Retina (tissue), 1 donor: ENCODE data around the gene RBM26.
"Not testable (repeated sequence)": the region's sequence is repeated elsewhere in the genome, so short reads cannot be mapped to it uniquely, and the experiment has no call there.

ENCODE experiments used
- DNase-seq: peaks from one replicate; pipeline ENCODE4 v3.0.0-alpha.2; 2016

The RBM26 gene

DNA sequence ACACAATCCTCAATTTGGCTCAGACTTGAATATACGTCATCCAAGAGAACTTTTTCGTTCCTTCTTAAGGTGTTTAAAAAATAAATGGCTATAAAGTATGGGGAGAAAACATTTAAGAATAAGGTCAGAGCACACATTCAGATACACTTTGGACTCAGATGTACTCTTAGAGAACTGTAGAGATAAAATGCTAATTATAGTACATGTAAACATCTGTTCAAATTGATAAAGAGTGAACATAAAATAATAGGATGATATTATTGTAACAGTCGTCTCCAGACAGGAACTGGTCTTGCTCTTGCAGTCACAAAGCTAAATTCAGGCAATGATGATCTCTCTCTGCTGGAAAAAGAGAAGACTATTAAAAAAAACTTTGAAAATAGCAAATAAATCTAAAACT is 91.4 kb downstream of the RBM26 start:
- DNase-seq: no peak

- DNase-seq: no peak
Observed at GRCh38 chr13:79312340-79312855, 93.7 kb downstream of the RBM26 start.

DNA sequence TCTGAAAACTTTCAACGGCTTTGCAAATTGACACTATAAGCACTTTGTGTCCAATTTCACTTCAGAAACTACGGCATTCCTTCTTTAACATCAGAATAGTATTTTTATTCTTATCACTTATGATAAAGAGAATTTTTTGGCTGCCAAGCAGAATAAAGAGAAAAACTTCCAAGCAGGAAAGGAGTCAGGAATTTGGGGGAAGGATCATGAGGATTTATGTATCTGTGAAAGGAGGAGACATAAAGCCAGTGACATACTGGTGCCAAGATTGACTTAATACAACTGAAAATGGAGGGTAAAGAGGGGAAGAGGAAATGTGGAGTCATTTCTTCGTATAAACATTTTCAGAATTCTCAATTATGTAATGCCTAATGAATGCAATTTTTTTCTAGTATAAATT is 94.7 kb downstream of the RBM26 start:
- DNase-seq: no peak

DNA sequence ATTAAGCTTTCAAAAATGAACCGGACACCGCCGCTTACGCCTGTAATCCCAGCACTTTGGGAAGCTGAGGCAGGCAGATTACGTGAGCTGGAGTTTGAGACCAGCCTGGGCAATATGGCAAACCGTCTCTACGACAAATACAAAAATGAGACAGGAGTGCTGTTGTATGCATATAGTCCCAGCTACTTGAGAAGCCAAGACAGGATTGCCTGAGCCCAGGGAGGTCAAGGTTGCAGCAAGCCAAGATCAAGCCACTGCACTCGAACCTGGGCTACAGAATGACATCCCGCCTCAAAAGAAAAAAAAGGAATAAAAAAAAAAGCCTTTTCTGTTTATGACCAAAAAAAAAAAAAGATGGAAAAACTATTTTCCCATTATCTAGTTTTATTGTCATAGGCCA is 96.4 kb downstream of the RBM26 start:
- DNase-seq: no peak

DNA sequence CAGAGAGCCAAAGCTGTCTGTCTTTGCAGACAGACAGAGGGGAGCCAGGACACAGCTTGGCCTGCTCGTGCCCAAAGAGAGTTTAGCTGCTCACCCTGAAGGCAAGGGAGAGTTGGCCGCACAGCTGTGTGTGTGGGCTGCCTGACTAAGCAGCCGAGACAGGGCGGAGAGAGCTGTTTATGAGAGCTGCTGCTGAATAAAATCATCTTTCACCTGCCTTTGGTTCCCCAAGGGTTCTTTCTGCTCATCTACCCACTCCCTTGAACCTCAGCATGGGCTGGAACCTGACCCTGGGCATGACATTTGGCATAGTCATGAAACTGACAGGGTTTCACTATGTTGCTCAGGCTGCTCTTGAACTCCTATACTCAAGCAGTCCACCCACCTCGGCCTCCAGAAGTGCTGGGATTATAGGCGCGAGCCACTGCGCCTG is 98.2 kb downstream of the RBM26 start:
- peak; percentile 5 for DNase-seq

- no peak for DNase-seq
Observed at GRCh38 chr13:79307433-79307861, 98.6 kb downstream of the RBM26 start.

DNA sequence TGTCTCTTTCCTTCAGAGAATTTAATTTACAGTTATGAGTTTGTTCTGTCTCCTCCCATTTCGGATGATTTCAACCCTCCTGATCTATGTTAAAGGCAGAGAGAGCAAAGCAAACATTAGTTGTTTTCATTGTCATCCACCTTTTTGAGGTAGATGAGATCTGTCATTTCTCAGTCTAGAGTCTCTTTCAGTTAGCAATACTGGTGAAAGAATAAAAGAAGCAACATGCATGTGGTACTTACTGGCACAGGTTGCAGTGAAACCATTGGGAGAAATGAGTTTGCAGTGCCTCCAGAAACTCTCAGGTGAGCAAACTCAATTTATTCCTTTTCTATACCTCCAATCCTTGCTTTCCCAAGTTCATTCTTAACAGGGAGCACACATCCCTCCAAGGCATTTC is 99.4 kb downstream of the RBM26 start:
- DNase-seq: no peak

DNA sequence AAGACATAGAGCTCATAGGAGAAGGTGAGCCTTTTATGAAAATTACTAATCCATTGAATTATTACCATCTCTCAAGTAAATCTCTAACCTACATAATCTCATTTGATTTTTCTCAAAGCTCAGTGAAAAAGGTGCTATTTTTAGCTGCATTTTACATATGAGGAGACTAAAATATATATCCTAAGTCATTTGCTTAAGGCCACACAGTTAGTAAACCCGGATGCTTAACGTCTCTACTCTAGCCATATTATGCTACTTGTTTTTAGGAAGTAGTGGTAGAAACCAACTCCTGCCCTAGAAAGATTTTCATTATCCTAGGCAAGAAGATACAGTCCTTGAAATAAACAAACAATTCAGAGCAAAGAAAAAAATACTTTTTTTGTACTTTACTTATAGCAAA is 108.9 kb downstream of the RBM26 start:
- DNase-seq: no peak

- DNase-seq: no peak
Observed at GRCh38 chr13:79295906-79296706, 109.9 kb downstream of the RBM26 start.

GRCh38 chr13:79290595-79291244 is 115.3 kb downstream of the RBM26 start:
- peak; percentile 39 for DNase-seq

DNA sequence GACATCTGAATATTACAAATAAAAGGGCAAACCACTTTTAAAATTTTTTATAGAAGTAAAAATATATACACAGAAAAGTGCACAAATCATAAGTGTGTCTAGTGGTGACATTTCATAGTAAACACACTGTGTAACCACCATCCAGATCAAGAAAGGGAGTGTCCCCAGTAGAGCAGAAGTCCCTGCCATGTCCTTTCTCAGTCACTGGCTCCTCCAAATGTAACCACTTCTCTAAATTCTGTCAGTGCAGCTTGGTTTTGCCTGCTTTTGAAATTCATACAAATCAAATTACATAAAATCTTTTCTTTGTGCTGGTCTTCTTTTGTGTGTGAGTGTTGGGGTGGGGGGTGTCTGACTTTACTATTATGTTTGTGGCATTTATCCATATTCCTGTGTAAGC is 116.5 kb downstream of the RBM26 start:
- no peak for DNase-seq

GRCh38 chr13:79287939-79288795 is 117.9 kb downstream of the RBM26 start:
- peak; percentile 89 for DNase-seq

- DNase-seq: no peak
Observed at GRCh38 chr13:79285159-79285558, 120.9 kb downstream of the RBM26 start.

GRCh38 chr13:79283742-79284141 is 122.3 kb downstream of the RBM26 start:
- DNase-seq: no peak

- no peak for DNase-seq
Observed at GRCh38 chr13:79282976-79283375, 123.1 kb downstream of the RBM26 start.

GRCh38 chr13:79282508-79282907 is 123.5 kb downstream of the RBM26 start:
- no peak for DNase-seq

- peak; percentile 9 for DNase-seq
Observed at GRCh38 chr13:79281339-79281747, 124.7 kb downstream of the RBM26 start.

DNA sequence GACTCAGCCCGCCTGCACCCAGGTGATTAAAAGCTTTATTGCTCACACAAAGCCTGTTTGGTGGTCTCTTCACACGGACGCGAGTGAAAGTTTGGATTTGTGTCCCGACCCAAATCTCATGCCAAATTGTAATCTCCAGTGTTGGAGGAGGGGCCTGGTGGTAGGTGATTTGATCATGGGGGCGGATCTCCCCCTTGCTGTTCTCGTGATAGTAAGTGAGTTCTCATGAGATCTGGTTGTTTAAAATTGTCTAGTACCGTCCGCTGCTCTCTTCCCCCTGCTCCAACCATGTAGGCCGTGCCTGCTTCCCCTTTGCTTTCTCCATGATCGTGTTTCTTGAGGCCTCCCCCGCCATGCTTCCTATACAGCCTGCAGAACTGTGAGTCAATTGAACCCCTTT is 126.3 kb downstream of the RBM26 start:
- DNase-seq: not testable (repeated sequence)

- no peak for DNase-seq
Observed at GRCh38 chr13:79273045-79273444, 133.0 kb downstream of the RBM26 start.

DNA sequence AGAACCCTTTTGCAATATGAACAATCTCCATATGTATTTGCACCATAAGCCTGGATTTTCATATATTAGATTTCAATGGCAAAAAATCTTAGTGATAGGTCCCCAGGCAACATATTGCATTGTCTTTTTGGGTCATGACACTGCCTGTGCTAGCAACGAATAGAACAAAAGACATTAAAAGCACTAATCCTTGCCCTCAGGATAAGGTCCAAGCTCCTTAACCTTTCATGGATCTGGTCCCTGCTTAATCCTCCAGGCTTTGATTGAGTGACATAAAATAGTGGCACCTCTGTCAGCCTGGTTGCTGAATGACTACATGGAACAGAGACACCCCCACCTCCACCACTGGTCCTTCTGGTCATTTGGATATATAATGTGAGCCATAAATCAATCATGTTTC is 134.4 kb downstream of the RBM26 start:
- no peak for DNase-seq

DNA sequence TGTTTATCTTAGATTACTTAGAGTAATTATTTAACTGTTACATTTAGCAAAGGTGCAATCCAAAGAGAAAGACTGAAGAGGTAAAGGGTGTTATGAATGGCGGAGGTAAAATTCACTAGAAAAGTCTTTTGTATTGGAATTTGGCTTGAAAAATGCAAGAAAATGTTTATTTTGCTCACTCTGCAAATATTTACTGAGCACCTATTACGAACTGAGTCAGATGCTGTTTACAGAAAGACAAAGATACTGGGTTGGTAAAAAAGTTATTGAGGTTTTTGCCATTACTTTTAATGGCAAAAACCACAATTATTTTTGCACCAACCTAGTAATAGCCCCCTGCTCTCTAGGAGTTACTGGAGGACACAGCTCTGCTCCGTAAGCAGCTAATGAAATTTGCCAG is 135.2 kb downstream of the RBM26 start:
- no peak for DNase-seq
